Adipose tissue (tissue), 3 donors: Measurements from ENCODE around the gene SNCAIP. TPM values are rescaled to one million over a fixed set of nuclear protein-coding genes. Genes with fewer than 3 reads are reported as not detected.
"Not testable (repeated sequence)": the region's sequence is repeated elsewhere in the genome, so short reads cannot be mapped to it uniquely, and the experiment has no call there.

ENCODE experiments used
- H3K27ac ChIP-seq: one replicate; pipeline ENCODE4 v1.5.1; 2013; ENCODE audit warnings: low read depth, low read length
- WGBS, 3 donors: extraction: QIAGEN DNeasy Blood & Tissue Kit; methylation state at CpG; one replicate each; pipeline ENCODE4 v1.1.7; 2013; 5-methylcytosine and 5-hydroxymethylcytosine counted together
- polyA plus RNA-seq, 3 donors: library from polyadenylated mRNA; stranded (reverse); fragments of 200-250 nt; gene quantifications; one replicate each; pipeline ENCODE4 v1.2.3, GENCODE V29; 2013
- donor health status: healthy with polysubstance abuse.
- donor health status: Bipolar disorder and iron deficiency.
- donor health status: healthy.

Gene SNCAIP
- polyA plus RNA-seq, 3 donors = 0.36 to 3.5 (median 1.6) TPM

- WGBS, 3 donors = 78 to 86% (median 82%) methylated on average over 5 of the region's 5 CpGs
Observed at GRCh38 chr5:122469384-122469919, 157.4 kb downstream of the SNCAIP start.

GRCh38 chr5:122470365-122470764 lies 158.3 kb downstream of the SNCAIP start:
- no peak overlapping the region for H3K27ac ChIP-seq
- 49 to 57% (median 54%) methylated on average over 2 of the region's 2 CpGs for WGBS, 3 donors

More at GRCh38 chr5:122469384-122469919, 157.4 kb downstream of the SNCAIP start:
- no peak overlapping the region for H3K27ac ChIP-seq

GRCh38 chr5:122471031-122471751 lies 159.2 kb downstream of the SNCAIP start:
- no peak overlapping the region for H3K27ac ChIP-seq
- 70 to 81% (median 75%) methylated on average over 9 of the region's 9 CpGs for WGBS, 3 donors

GRCh38 chr5:122471752-122472061 lies 159.7 kb downstream of the SNCAIP start:
- WGBS, 3 donors = 84 to 94% (median 88%) methylated on average over 5 of the region's 5 CpGs
- no peak overlapping the region for H3K27ac ChIP-seq

- 75 to 86% (median 78%) methylated on average over 5 of the region's 5 CpGs for WGBS, 3 donors
Observed at GRCh38 chr5:122473138-122473843, 161.3 kb downstream of the SNCAIP start.

GRCh38 chr5:122473941-122474340 lies 161.9 kb downstream of the SNCAIP start:
- WGBS, 3 donors = 78 to 94% (median 80%) methylated on average over 1 to 3 of the region's 4 CpGs
- no peak overlapping the region for H3K27ac ChIP-seq

More at GRCh38 chr5:122473138-122473843, 161.3 kb downstream of the SNCAIP start:
- H3K27ac ChIP-seq = no peak overlapping the region

- no peak overlapping the region for H3K27ac ChIP-seq
- 62 to 86% (median 75%) methylated on average over 2 of the region's 3 CpGs for WGBS, 3 donors
Observed at GRCh38 chr5:122478741-122479442, 166.9 kb downstream of the SNCAIP start.

GRCh38 chr5:122480146-122480545 lies 168.1 kb downstream of the SNCAIP start:
- 32 to 75% (median 74%) methylated on average over 1 of the region's 1 CpG for WGBS, 3 donors
- H3K27ac ChIP-seq = no peak overlapping the region

- H3K27ac ChIP-seq = no peak overlapping the region
- 88 to 94% (median 92%) methylated on average over 3 of the region's 3 CpGs for WGBS, 3 donors
Observed at GRCh38 chr5:122484103-122484502, 172.1 kb downstream of the SNCAIP start.

- WGBS, 3 donors = 92 to 98% (median 97%) methylated on average over 2 of the region's 2 CpGs
- no peak overlapping the region for H3K27ac ChIP-seq
Observed at GRCh38 chr5:122485226-122485625, 173.2 kb downstream of the SNCAIP start.

- H3K27ac ChIP-seq = not testable (repeated sequence)
- WGBS, 3 donors = 85 to 91% (median 89%) methylated on average over 6 of the region's 6 CpGs
Observed at GRCh38 chr5:122486616-122487015, 174.6 kb downstream of the SNCAIP start.

- WGBS, 3 donors = 76 to 94% (median 78%) methylated on average over 5 of the region's 5 CpGs
- no peak overlapping the region for H3K27ac ChIP-seq
Observed at GRCh38 chr5:122490718-122491117, 178.7 kb downstream of the SNCAIP start.

- 30 to 59% (median 44%) methylated on average over 3 of the region's 3 CpGs for WGBS, 3 donors
- H3K27ac ChIP-seq = no peak overlapping the region
Observed at GRCh38 chr5:122492675-122493074, 180.6 kb downstream of the SNCAIP start.

- WGBS, 3 donors = 41 to 64% (median 58%) methylated on average over 9 of the region's 9 CpGs
- no peak overlapping the region for H3K27ac ChIP-seq
Observed at GRCh38 chr5:122493091-122494021, 181.3 kb downstream of the SNCAIP start.

GRCh38 chr5:122494109-122494508 lies 182.1 kb downstream of the SNCAIP start:
- WGBS, 3 donors = 45 to 75% (median 65%) methylated on average over 4 of the region's 4 CpGs
- no peak overlapping the region for H3K27ac ChIP-seq

- no peak overlapping the region for H3K27ac ChIP-seq
- WGBS, 3 donors = 58 to 63% (median 59%) methylated on average over 2 of the region's 2 CpGs
Observed at GRCh38 chr5:122498163-122498562, 186.1 kb downstream of the SNCAIP start.

GRCh38 chr5:122499585-122499984 lies 187.5 kb downstream of the SNCAIP start:
- no peak overlapping the region for H3K27ac ChIP-seq
